K562 (cell line): ENCODE data around the gene CECR2. TPM values are rescaled to one million over a fixed set of nuclear protein-coding genes. Genes with fewer than 3 reads are reported as not detected.

Experiments used
- ATAC-seq: fragments of 200-7000 bp; cut with Tn5 transposase; 3 replicates; pipeline ENCODE4 v1.9.1; 2020; ENCODE audit warnings: moderate library complexity
- BruUV-seq: library from RNA; stranded (reverse); fragments of 400-500 nt; replicated peaks from 2 replicates; lab custom pipeline; 2021; lab: Mats Ljungman, UMichigan
- CTCF ChIA-PET: fragments of 300-600 bp; formaldehyde crosslinking; extraction: SDS; loops from one replicate; lab custom pipeline; 2021; ENCODE audit warnings: low intra/inter-chr PET ratio; lab: Yijun Ruan, JAX
- POLR2A ChIA-PET: fragments of 300-600, 350-650 bp; sonication (Branson Sonifier 250); formaldehyde crosslinking; extraction: SDS; loops from one replicate; lab custom pipeline; 2021; ENCODE audit warnings: antibody characterized with exemption, inconsistent platforms; lab: Yijun Ruan, JAX
- DNase-seq, 4 experiments: peaks; one replicate each; pipeline versions ENCODE4 v3.0.0 to v3.0.0-alpha.2; 2011 to 2018; ENCODE audit warnings: low spot score in 3 of 4, mixed read lengths in 3 of 4; ENCODE audit errors: extremely low read depth in 1 of 4
- FAIRE-seq: peaks from 2 replicates; lab custom pipeline; 2011; peaks lifted over from hg19 to GRCh38; lab: Jason Lieb, UNC
- H2AFZ ChIP-seq: 2 replicates; pipeline ENCODE4 v1.6.0; 2011; ENCODE audit warnings: low read depth, low read length, control low read depth, inconsistent platforms
- H3K27ac ChIP-seq: fragments of 200-600 bp; 3 replicates; pipeline ENCODE4 v1.8.0; 2011; ENCODE audit warnings: low read depth, mild to moderate bottlenecking, control low read depth, inconsistent platforms, low read length, moderate library complexity, mixed read lengths; ENCODE audit errors: extremely low read depth
- H3K27me3 ChIP-seq, 2 experiments: fragments of 300-600 bp in 1 of 2; 2 replicates in 1 of 2; 3 replicates in 1 of 2; pipeline versions ENCODE4 v1.6.0 to v1.8.0; 2011; ENCODE audit warnings: inconsistent platforms in 2 of 2, low read length in 2 of 2, mild to moderate bottlenecking in 1 of 2, mixed read lengths in 1 of 2, moderate library complexity in 1 of 2; ENCODE audit not compliant: control insufficient read depth in 2 of 2, insufficient read depth in 2 of 2
- H3K36me3 ChIP-seq: fragments of 300-600 bp; 3 replicates; pipeline ENCODE4 v1.8.0; 2011; ENCODE audit warnings: mild to moderate bottlenecking, low read length, inconsistent platforms; ENCODE audit not compliant: control insufficient read depth, insufficient read depth
- H3K4me1 ChIP-seq, 2 experiments: fragments of 200-600 bp in 1 of 2; replicated peaks in 1 of 2; 2 replicates in 1 of 2; 3 replicates in 1 of 2; pipeline versions ENCODE4 v1.5.1 to v1.8.0; 2011; ENCODE audit warnings: inconsistent platforms in 2 of 2, low read length in 2 of 2, mild to moderate bottlenecking in 1 of 2, mixed read lengths in 1 of 2, moderate library complexity in 1 of 2; ENCODE audit not compliant: control insufficient read depth in 2 of 2, insufficient read depth in 2 of 2
- H3K4me2 ChIP-seq: 2 replicates; pipeline ENCODE4 v1.6.1; 2011; ENCODE audit warnings: low read length, control low read depth, inconsistent platforms, mixed read lengths; ENCODE audit not compliant: insufficient read depth
- H3K4me3 ChIP-seq: fragments of 200-600 bp; sonication (generic), shearing (Covaris generic); 2 replicates; pipeline ENCODE4 v1.5.1; 2016; ENCODE audit warnings: control low read depth, inconsistent platforms
- H3K79me2 ChIP-seq: fragments of 200-600 bp; 3 replicates; pipeline ENCODE4 v1.8.0; 2011; ENCODE audit warnings: low read length, inconsistent platforms; ENCODE audit not compliant: control insufficient read depth, insufficient read depth
- H3K9ac ChIP-seq, 2 experiments: 2 replicates each; pipeline versions ENCODE4 v1.6.0 to v1.6.1; 2011; ENCODE audit warnings: low read depth in 2 of 2, low read length in 2 of 2, control low read depth in 1 of 2, inconsistent platforms in 1 of 2, mild to moderate bottlenecking in 1 of 2, mixed read lengths in 1 of 2; ENCODE audit not compliant: insufficient read depth in 1 of 2
- H3K9me1 ChIP-seq: one replicate; pipeline ENCODE4 v1.6.0; 2011; ENCODE audit warnings: inconsistent platforms, mild to moderate bottlenecking, low read length, moderate library complexity; ENCODE audit not compliant: control insufficient read depth, insufficient read depth
- H3K9me3 ChIP-seq: replicated peaks from 2 replicates; pipeline ENCODE4 v1.5.1; 2011; ENCODE audit warnings: low read depth, low read length, inconsistent platforms; ENCODE audit not compliant: control insufficient read depth, insufficient read depth
- H4K20me1 ChIP-seq: replicated peaks from 2 replicates; pipeline ENCODE4 v1.6.1; 2011; ENCODE audit warnings: low read length, inconsistent platforms, mixed read lengths; ENCODE audit not compliant: control insufficient read depth, insufficient read depth
- ATF7 ChIP-seq: fragments of 450-650 bp; IDR thresholded peaks from 2 replicates; pipeline ENCODE4 v1.7.1; 2014; ENCODE audit warnings: mild to moderate bottlenecking, moderate library complexity
- BACH1 ChIP-seq: fragments of 200-800 bp; sonication (Bioruptor generic); IDR thresholded peaks from 2 replicates; pipeline ENCODE4 v1.6.1; 2016; ENCODE audit warnings: missing genetic modification characterization, missing compliant biosample characterization
- EHMT2 ChIP-seq: fragments of 450-650 bp; IDR thresholded peaks from 2 replicates; pipeline ENCODE4 v1.6.1; 2018; ENCODE audit warnings: antibody characterized with exemption
- FOXJ2 ChIP-seq: fragments of 200-800 bp; sonication (Bioruptor generic); IDR thresholded peaks from 2 replicates; pipeline ENCODE4 v1.6.1; 2016; ENCODE audit warnings: missing genetic modification characterization, missing compliant biosample characterization
- FOXP1 ChIP-seq: sonication (generic); formaldehyde crosslinking; IDR thresholded peaks from 2 replicates; pipeline ENCODE4 v1.8.0; 2022; ENCODE audit warnings: mild to moderate bottlenecking, missing genetic modification reagents
- NR2C2 ChIP-seq, 2 experiments: fragments of 200-800 bp in 1 of 2; sonication (Bioruptor generic) in 1 of 2; sonication (generic) in 1 of 2; formaldehyde crosslinking in 1 of 2; IDR thresholded peaks; 2 replicates each; pipeline versions ENCODE4 v1.6.1 to v1.8.0; 2016 to 2022; ENCODE audit warnings: mild to moderate bottlenecking in 1 of 2, missing compliant biosample characterization in 1 of 2, missing genetic modification characterization in 1 of 2, missing genetic modification reagents in 1 of 2
- NR3C1 ChIP-seq: sonication (generic); formaldehyde crosslinking; IDR thresholded peaks from 2 replicates; pipeline ENCODE4 v1.8.1; 2022; ENCODE audit warnings: missing genetic modification reagents
- ZBTB17 ChIP-seq: fragments of 450-650 bp; formaldehyde crosslinking; IDR thresholded peaks from 2 replicates; pipeline ENCODE4 v1.4.0; 2020; ENCODE audit warnings: mild to moderate bottlenecking
- ZC3H8 ChIP-seq: fragments of 450-650 bp; IDR thresholded peaks from 2 replicates; pipeline ENCODE4 v1.6.1; 2017
- ZNF274 ChIP-seq: IDR thresholded peaks from 2 replicates; pipeline ENCODE4 v1.6.1; 2011; ENCODE audit warnings: low read depth, mild to moderate bottlenecking, low read length, moderate library complexity, borderline replicate concordance
- ZNF347 ChIP-seq: fragments of 450-650 bp; formaldehyde crosslinking; IDR thresholded peaks from 2 replicates; pipeline ENCODE4 v1.4.0; 2020; ENCODE audit warnings: low read depth, mild to moderate bottlenecking, moderate library complexity
- ZNF586 ChIP-seq: fragments of 450-650 bp; formaldehyde crosslinking; conservative IDR thresholded peaks from 2 replicates; pipeline ENCODE4 v1.4.0; 2020; ENCODE audit warnings: mild to moderate bottlenecking, moderate library complexity
- ZNF76 ChIP-seq: fragments of 250-450 bp; sonication (Bioruptor Pico); IDR thresholded peaks from 2 replicates; pipeline ENCODE4 v1.4.0; 2020; ENCODE audit warnings: mild to moderate bottlenecking, moderate library complexity, borderline replicate concordance
- WGBS: fragments of 100-300 bp; shearing (Covaris generic); methylation state at CpG from one replicate; pipeline ENCODE4 v1.1.6; 2016; ENCODE audit warnings: low coverage, mixed read lengths; ENCODE audit not compliant: insufficient coverage; ENCODE audit errors: missing lambda C conversion rate; 5-methylcytosine and 5-hydroxymethylcytosine counted together
- in situ Hi-C: fragments of 300-500 bp; cut with MboI; formaldehyde crosslinking; loops from 4 replicates; pipeline ENCODE4 v1.15.0; 2018; ENCODE audit warnings: inconsistent platforms, mixed read lengths
- intact Hi-C: fragments of 100-400 bp; cut with micrococcal nuclease; formaldehyde crosslinking; loops from 2 replicates; pipeline ENCODE4 v1.14.2; 2022
- polyA plus RNA-seq, 8 experiments: library from polyadenylated mRNA; depleted of rRNA in 4 of 8; stranded (reverse) in 5 of 8; unstranded in 3 of 8; fragments of >200 nt; fragmentation: Nextera tagmentation in 2 of 8; fragmentation: Illumina TruSeq in 1 of 8; extraction: Ambion mirVana in 2 of 8; extraction: Trizol in 1 of 8; gene quantifications; 2 replicates each; pipeline versions ENCODE4 v1.2.1 to v1.2.3, GENCODE V29; 2011 to 2014; ENCODE audit warnings: inconsistent platforms in 1 of 8, missing spikeins in 1 of 8
- total RNA-seq, 7 experiments: library from RNA; depleted of rRNA in 6 of 7; stranded (reverse); fragments of >200 nt in 6 of 7; fragmentation: Illumina TruSeq in 2 of 7; extraction: Trizol in 2 of 7; gene quantifications; 2 replicates each; pipeline versions ENCODE4 v1.2.1 to v1.2.3, GENCODE V29; 2011 to 2021; ENCODE audit warnings: low replicate concordance in 1 of 7
- TF ChIP-seq, protein P1 (sequence below), 3 experiments: fragments of 200-800 bp in 1 of 3; sonication (Bioruptor generic) in 1 of 3; sonication (generic) in 1 of 3; formaldehyde crosslinking in 1 of 3; IDR thresholded peaks; 2 replicates each; pipeline versions ENCODE4 v1.6.1 to v1.8.0; 2016 to 2022; ENCODE audit warnings: mild to moderate bottlenecking in 2 of 3, missing compliant biosample characterization in 2 of 3, missing genetic modification characterization in 2 of 3, missing genetic modification reagents in 1 of 3
- TF ChIP-seq, protein P2 (sequence below): sonication (generic); formaldehyde crosslinking; IDR thresholded peaks from 2 replicates; pipeline ENCODE4 v1.5.0; 2020; ENCODE audit warnings: missing genetic modification reagents
- TF ChIP-seq, protein P3 (sequence below): fragments of 200-400 bp; formaldehyde crosslinking; IDR thresholded peaks from 2 replicates; pipeline ENCODE4 v1.6.1; 2017; ENCODE audit warnings: mild to moderate bottlenecking, low read depth, low read length, moderate library complexity

Gene CECR2
- total and polyA plus RNA-seq, 9 of the 15 experiments (the other 6 are each of a cell fraction or from before 2014, with no cell fraction given) = 0.01 to 1.00 (median 0.27) TPM

DNA sequence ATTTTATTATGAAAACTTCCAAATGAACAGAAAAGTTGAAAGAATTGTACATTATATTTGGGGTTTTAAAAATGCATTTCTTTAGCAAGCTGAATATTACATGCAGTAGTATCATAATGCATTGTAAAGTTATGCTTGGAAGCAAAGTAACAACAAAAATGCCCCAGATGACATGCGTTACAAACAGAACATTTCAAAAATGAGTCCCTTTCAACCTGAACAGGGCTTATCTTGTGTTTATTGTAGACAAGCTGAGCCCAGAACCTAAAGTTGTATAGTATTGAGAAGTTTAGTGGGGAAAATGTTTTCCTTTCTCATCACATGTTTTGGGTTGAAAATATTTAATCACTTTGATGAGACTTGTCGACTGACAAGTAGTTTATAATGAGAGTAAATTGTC, 68.8 kb downstream of the CECR2 start:
- 2% methylated on average over 2 of the region's 2 CpGs for WGBS
- H3K4me1 ChIP-seq = no peaks in the 10 kb centered on the region
- POLR2A ChIA-PET = interaction anchor here (1.0 kb wide), 1 partner anchor 14 kb away, joined by 3 read pairs; no protein-coding TSS in a partner anchor
- H3K4me3 ChIP-seq = no peak overlapping the region
- H3K9me1 ChIP-seq = no peaks in the 10 kb centered on the region
- in situ Hi-C loops (no loop called here), intact Hi-C loops (no loop called here)
- H2AFZ ChIP-seq = no peak overlapping the region
- CTCF ChIA-PET = no interaction called here
- H3K4me2 ChIP-seq = no peak overlapping the region
- no peak overlapping the region for H3K27ac ChIP-seq
- DNase-seq = no peak
- TF ChIP-seq, protein P1, sequence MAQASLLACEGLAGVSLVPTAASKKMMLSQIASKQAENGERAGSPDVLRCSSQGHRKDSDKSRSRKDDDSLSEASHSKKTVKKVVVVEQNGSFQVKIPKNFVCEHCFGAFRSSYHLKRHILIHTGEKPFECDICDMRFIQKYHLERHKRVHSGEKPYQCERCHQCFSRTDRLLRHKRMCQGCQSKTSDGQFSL (CRISPR knock-in tag; IDR thresholded peaks at IDR 0.05) = no peak
- TF ChIP-seq, protein P1 (tag; IDR thresholded peaks at IDR 0.05) = no peak
- no peak for TF ChIP-seq EHMT2
- TF ChIP-seq, protein P2, sequence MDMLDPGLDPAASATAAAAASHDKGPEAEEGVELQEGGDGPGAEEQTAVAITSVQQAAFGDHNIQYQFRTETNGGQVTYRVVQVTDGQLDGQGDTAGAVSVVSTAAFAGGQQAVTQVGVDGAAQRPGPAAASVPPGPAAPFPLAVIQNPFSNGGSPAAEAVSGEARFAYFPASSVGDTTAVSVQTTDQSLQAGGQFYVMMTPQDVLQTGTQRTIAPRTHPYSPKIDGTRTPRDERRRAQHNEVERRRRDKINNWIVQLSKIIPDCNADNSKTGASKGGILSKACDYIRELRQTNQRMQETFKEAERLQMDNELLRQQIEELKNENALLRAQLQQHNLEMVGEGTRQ (CRISPR knock-in tag) = no peak
- no peak for TF ChIP-seq ZNF347 (CRISPR knock-in tag)
- TF ChIP-seq NR2C2 (CRISPR knock-in tag; IDR thresholded peaks at IDR 0.05) = no peak
- TF ChIP-seq NR2C2 (tag; IDR thresholded peaks at IDR 0.05) = no peak
- TF ChIP-seq NR3C1 (CRISPR knock-in tag) = no peak
- TF ChIP-seq FOXJ2 = no peak
- no peak for TF ChIP-seq FOXP1 (CRISPR knock-in tag)
- no peak for TF ChIP-seq ZC3H8
- TF ChIP-seq ZBTB17 (CRISPR knock-in tag) = no peak
- TF ChIP-seq BACH1 (tag) = no peak
- no peak for TF ChIP-seq ZNF586 (CRISPR knock-in tag)
- no peak for TF ChIP-seq ATF7
- TF ChIP-seq ZNF274 = no peak
- TF ChIP-seq, protein P3, sequence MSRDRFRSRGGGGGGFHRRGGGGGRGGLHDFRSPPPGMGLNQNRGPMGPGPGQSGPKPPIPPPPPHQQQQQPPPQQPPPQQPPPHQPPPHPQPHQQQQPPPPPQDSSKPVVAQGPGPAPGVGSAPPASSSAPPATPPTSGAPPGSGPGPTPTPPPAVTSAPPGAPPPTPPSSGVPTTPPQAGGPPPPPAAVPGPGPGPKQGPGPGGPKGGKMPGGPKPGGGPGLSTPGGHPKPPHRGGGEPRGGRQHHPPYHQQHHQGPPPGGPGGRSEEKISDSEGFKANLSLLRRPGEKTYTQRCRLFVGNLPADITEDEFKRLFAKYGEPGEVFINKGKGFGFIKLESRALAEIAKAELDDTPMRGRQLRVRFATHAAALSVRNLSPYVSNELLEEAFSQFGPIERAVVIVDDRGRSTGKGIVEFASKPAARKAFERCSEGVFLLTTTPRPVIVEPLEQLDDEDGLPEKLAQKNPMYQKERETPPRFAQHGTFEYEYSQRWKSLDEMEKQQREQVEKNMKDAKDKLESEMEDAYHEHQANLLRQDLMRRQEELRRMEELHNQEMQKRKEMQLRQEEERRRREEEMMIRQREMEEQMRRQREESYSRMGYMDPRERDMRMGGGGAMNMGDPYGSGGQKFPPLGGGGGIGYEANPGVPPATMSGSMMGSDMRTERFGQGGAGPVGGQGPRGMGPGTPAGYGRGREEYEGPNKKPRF = no peak
- no peak for TF ChIP-seq ZNF76
- peaks cover 0 to 15% of the 10 kb centered on the region in 2 experiments; a peak in 3 of 5 replicates for H3K27me3 ChIP-seq
- BruUV-seq = no TSS peak
- H3K9ac ChIP-seq = no peak overlapping the region
- H3K79me2 ChIP-seq = no peaks in the 10 kb centered on the region
- no peaks in the 10 kb centered on the region for H3K9me3 ChIP-seq
- no peaks in the 10 kb centered on the region for H4K20me1 ChIP-seq
- ATAC-seq = no peak
- no peaks in the 10 kb centered on the region for H3K36me3 ChIP-seq
- FAIRE-seq = no peak
